ENCODE measurements around the gene GRB10. TPM values are rescaled to one million over a fixed set of nuclear protein-coding genes. Genes with fewer than 3 reads are reported as not detected.

GRB10 gene
- total RNA-seq, 1 donor from 2014 or later, result not detected

- H3K27me3 Mint-ChIP-seq, result peaks cover 13% of the 10 kb centered on the region
- no peak for ATAC-seq (ENCODE audit: low read depth)
- no peak for TF ChIP-seq CTCF (IDR thresholded peaks at IDR 0.05)
- ChIA-PET POLR2A (no interaction called here), CTCF (no interaction called here)
- no peaks in the 10 kb centered on the region for H3K36me3 Mint-ChIP-seq (ENCODE audit: low read depth)
- peaks cover 1% of the 10 kb centered on the region for H3K9me3 Mint-ChIP-seq
- no peaks in the 10 kb centered on the region for H3K4me1 Mint-ChIP-seq
- H3K4me3 Mint-ChIP-seq, result no peak overlapping the region
- no peak for DNase-seq
- intact Hi-C loops (cut with micrococcal nuclease), result no loop called here
- no peak overlapping the region for H3K27ac Mint-ChIP-seq
These were observed 21.0 kb upstream of the GRB10 start for GRCh38 chr7:50803359-50804337.

- no peak for TF ChIP-seq CTCF (IDR thresholded peaks at IDR 0.05)
- Mint-ChIP-seq H3K27me3 (peaks cover 15% of the 10 kb centered on the region), H3K4me1 (no peaks in the 10 kb centered on the region), H3K4me3 (no peak overlapping the region), H3K36me3 (ENCODE audit: low read depth) (no peaks in the 10 kb centered on the region), H3K27ac (no peak overlapping the region), H3K9me3 (peaks cover 3% of the 10 kb centered on the region)
- CTCF ChIA-PET, result no interaction called here
- POLR2A ChIA-PET, result no interaction called here
- ATAC-seq (ENCODE audit: low read depth) (no peak), DNase-seq (no peak)
- intact Hi-C loops (cut with micrococcal nuclease), result no loop called here
These were observed 19.2 kb upstream of the GRB10 start for GRCh38 chr7:50801907-50802306.

GRCh38 chr7:50799873-50800272 lies 17.2 kb upstream of the GRB10 start:
- Mint-ChIP-seq H3K27ac (no peak overlapping the region), H3K27me3 (peaks cover 24% of the 10 kb centered on the region)

GRCh38 chr7:50798126-50798525 lies 15.4 kb upstream of the GRB10 start:
- CTCF ChIA-PET, result no interaction called here
- Mint-ChIP-seq H3K4me1 (peaks cover 5% of the 10 kb centered on the region), H3K36me3 (ENCODE audit: low read depth) (no peaks in the 10 kb centered on the region), H3K9me3 (peaks cover 3% of the 10 kb centered on the region), H3K27ac (no peak overlapping the region), H3K4me3 (no peak overlapping the region), H3K27me3 (peaks cover 32% of the 10 kb centered on the region)
- ATAC-seq (ENCODE audit: low read depth), result no peak
- intact Hi-C loops (cut with micrococcal nuclease), result no loop called here
- TF ChIP-seq CTCF (IDR thresholded peaks at IDR 0.05), result no peak
- DNase-seq, result no peak
- POLR2A ChIA-PET, result no interaction called here

More at GRCh38 chr7:50799873-50800272, 17.2 kb upstream of the GRB10 start:
- ChIA-PET CTCF (no interaction called here), POLR2A (no interaction called here)
- H3K4me3 Mint-ChIP-seq, result no peak overlapping the region
- no peaks in the 10 kb centered on the region for H3K4me1 Mint-ChIP-seq
- intact Hi-C loops (cut with micrococcal nuclease), result no loop called here
- ATAC-seq (ENCODE audit: low read depth) (no peak), DNase-seq (no peak)
- H3K36me3 Mint-ChIP-seq (ENCODE audit: low read depth), result no peaks in the 10 kb centered on the region
- no peak for TF ChIP-seq CTCF (IDR thresholded peaks at IDR 0.05)
- H3K9me3 Mint-ChIP-seq, result peaks cover 3% of the 10 kb centered on the region

GRCh38 chr7:50795831-50796230 lies 13.1 kb upstream of the GRB10 start:
- CTCF ChIA-PET, result no interaction called here
- ATAC-seq (ENCODE audit: low read depth) (no peak), DNase-seq (no peak)
- peaks cover 39% of the 10 kb centered on the region for H3K27me3 Mint-ChIP-seq
- intact Hi-C loops (cut with micrococcal nuclease), result no loop called here
- H3K4me1 Mint-ChIP-seq, result peaks cover 12% of the 10 kb centered on the region
- no peak for TF ChIP-seq CTCF (IDR thresholded peaks at IDR 0.05)
- no peak overlapping the region for H3K4me3 Mint-ChIP-seq
- POLR2A ChIA-PET, result no interaction called here
- no peak overlapping the region for H3K27ac Mint-ChIP-seq
- peaks cover 3% of the 10 kb centered on the region for H3K9me3 Mint-ChIP-seq
- no peaks in the 10 kb centered on the region for H3K36me3 Mint-ChIP-seq (ENCODE audit: low read depth)

All from activated B cell treated with CpG ODN at 0.5 μM for 24 hours (primary cell).